Upper lobe of right lung (tissue), 1 donor: ENCODE data around the gene RAB8A. TPM values are rescaled to one million over a fixed set of nuclear protein-coding genes. Genes with fewer than 3 reads are reported as not detected.

Experiments used
- ATAC-seq: fragments of 200-7000 bp; cut with Tn5 transposase; one replicate; pipeline ENCODE4 v1.9.1; 2020; ENCODE audit warnings: mild to moderate bottlenecking, moderate library complexity
- DNase-seq: peaks from one replicate; pipeline ENCODE4 v3.0.0-alpha.2; 2020
- H3K27ac ChIP-seq: fragments of 200-600 bp; one replicate; pipeline ENCODE4 v1.8.0; 2022
- H3K27me3 ChIP-seq: fragments of 200-600 bp; one replicate; pipeline ENCODE4 v1.8.0; 2022; ENCODE audit warnings: mild to moderate bottlenecking
- H3K36me3 ChIP-seq: fragments of 200-600 bp; one replicate; pipeline ENCODE4 v1.8.0; 2022
- H3K4me1 ChIP-seq: fragments of 200-600 bp; one replicate; pipeline ENCODE4 v1.8.0; 2022
- H3K4me3 ChIP-seq: fragments of 200-600 bp; one replicate; pipeline ENCODE4 v1.8.0; 2022; ENCODE audit warnings: mild to moderate bottlenecking
- H3K9me3 ChIP-seq: fragments of 200-600 bp; one replicate; pipeline ENCODE4 v1.8.0; 2022
- CTCF ChIP-seq: fragments of 200-600 bp; IDR thresholded peaks from one replicate; pipeline ENCODE4 v1.8.0; 2022; ENCODE audit warnings: antibody characterized with exemption
- intact Hi-C: fragments of 100-400 bp; cut with DNase I; formaldehyde crosslinking; loops from one replicate; pipeline ENCODE4 v1.11.0; 2022
- total RNA-seq: library from RNA; stranded (reverse); fragmentation: NEBNext Ultra II Directional; extraction: Animal tissue kit (Norgen Biotek cat#: 25700); gene quantifications from one replicate; pipeline ENCODE4 v1.2.1, GENCODE V29; 2021
- donor health status: DM: no; HTN: yes; CAD: no; lungs with severe emphysema.

Gene RAB8A
- total RNA-seq, 1 donor from 2014 or later: 101 TPM

GRCh38 chr19:16156904-16157303 is 45.2 kb downstream of the RAB8A start:
- Histone ChIP-seq H3K27ac (no peak overlapping the region), H3K36me3 (peaks cover 4% of the 10 kb centered on the region), H3K27me3 (no peaks in the 10 kb centered on the region), H3K4me3 (no peak overlapping the region), H3K9me3 (no peaks in the 10 kb centered on the region), H3K4me1 (no peaks in the 10 kb centered on the region)
- DNase-seq (no peak), ATAC-seq (no peak)
- intact Hi-C loops: no loop called here
- TF ChIP-seq CTCF: no peak

GRCh38 chr19:16157601-16158000 is 45.9 kb downstream of the RAB8A start:
- intact Hi-C loops: no loop called here
- peaks cover 4% of the 10 kb centered on the region for H3K36me3 ChIP-seq
- ATAC-seq: no peak

GRCh38 chr19:16159655-16160054 is 48.0 kb downstream of the RAB8A start:
- intact Hi-C loops: no loop called here
- DNase-seq (no peak), ATAC-seq (no peak)
- Histone ChIP-seq H3K9me3 (no peaks in the 10 kb centered on the region), H3K36me3 (peaks cover 2% of the 10 kb centered on the region), H3K27me3 (no peaks in the 10 kb centered on the region), H3K4me1 (no peaks in the 10 kb centered on the region), H3K4me3 (no peak overlapping the region), H3K27ac (no peak overlapping the region)
- no peak for TF ChIP-seq CTCF

More at GRCh38 chr19:16157601-16158000, 45.9 kb downstream of the RAB8A start:
- Histone ChIP-seq H3K4me3 (no peak overlapping the region), H3K4me1 (no peaks in the 10 kb centered on the region), H3K9me3 (no peaks in the 10 kb centered on the region), H3K27me3 (no peaks in the 10 kb centered on the region), H3K27ac (no peak overlapping the region)
- no peak for DNase-seq
- no peak for TF ChIP-seq CTCF

GRCh38 chr19:16160445-16160942 is 48.8 kb downstream of the RAB8A start:
- H3K27me3 ChIP-seq: no peaks in the 10 kb centered on the region
- intact Hi-C loops: no loop called here
- no peak for DNase-seq

GRCh38 chr19:16160943-16161560 is 49.4 kb downstream of the RAB8A start:
- intact Hi-C loops: no loop called here
- ATAC-seq (no peak), DNase-seq (no peak)
- H3K36me3 ChIP-seq: no peaks in the 10 kb centered on the region
- no peaks in the 10 kb centered on the region for H3K27me3 ChIP-seq
- no peak overlapping the region for H3K4me3 ChIP-seq
- H3K4me1 ChIP-seq: no peaks in the 10 kb centered on the region
- H3K9me3 ChIP-seq: no peaks in the 10 kb centered on the region
- no peak for TF ChIP-seq CTCF
- H3K27ac ChIP-seq: no peak overlapping the region

More at GRCh38 chr19:16160445-16160942, 48.8 kb downstream of the RAB8A start:
- ATAC-seq: no peak
- no peak overlapping the region for H3K27ac ChIP-seq
- H3K4me3 ChIP-seq: no peak overlapping the region
- no peaks in the 10 kb centered on the region for H3K36me3 ChIP-seq
- H3K9me3 ChIP-seq: no peaks in the 10 kb centered on the region
- no peak for TF ChIP-seq CTCF
- no peaks in the 10 kb centered on the region for H3K4me1 ChIP-seq
